ENCODE measurements around the gene LTA. TPM values are rescaled to one million over a fixed set of nuclear protein-coding genes. Genes with fewer than 3 reads are reported as not detected.

The LTA gene
- polyA plus RNA-seq, 1 of the 3 experiments (the other 2 are of a cell fraction) = not detected

DNA sequence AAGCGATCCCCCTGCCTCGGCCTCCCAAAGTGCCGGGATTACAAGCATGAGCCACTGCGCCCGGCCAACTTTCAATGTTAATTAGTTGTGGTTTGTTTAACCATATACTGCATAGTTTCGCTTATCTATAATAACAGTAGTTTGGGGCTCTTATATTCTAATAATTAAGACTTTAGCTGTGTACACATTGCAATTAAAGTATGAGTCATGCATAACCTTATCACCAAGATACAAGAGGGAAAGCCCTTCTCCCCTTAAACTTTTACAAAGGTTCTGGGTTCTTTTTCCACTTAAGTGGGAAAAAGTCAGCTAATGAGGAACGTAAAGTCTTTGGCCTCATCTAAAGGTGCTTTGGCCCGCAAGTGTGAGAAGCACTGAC lies 46.5 kb upstream of the LTA start:
- ChIA-PET POLR2A (interaction anchor here (0.6 kb wide), 1 partner anchor 127 kb away, joined by 4 read pairs; the partner anchor contains the start of gene BAG6), CTCF (interaction anchor here (1.2 to 1.4 kb wide), 2 partner anchors 31 to 73 kb away, joined by 3 to 5 read pairs; no protein-coding TSS in a partner anchor)
- no peaks in the 10 kb centered on the region for H3K9me2 ChIP-seq
- peaks cover 6 to 11% of the 10 kb centered on the region in 2 experiments for H3K36me3 ChIP-seq (replicated peaks in 1 of 2; ENCODE audit: control insufficient read depth in 1 of 2, insufficient read depth in 2 of 2, low read length in 1 of 2)
- 0 out of 2 replicates have a peak overlapping the region, but pooled peaks have one; percentile 12 for H3K9ac ChIP-seq
- H3K27me3 ChIP-seq (ENCODE audit: insufficient read depth) = no peaks in the 10 kb centered on the region
- no peaks in the 10 kb centered on the region for H3K9me3 ChIP-seq
- H3K27ac ChIP-seq (ENCODE audit: low read depth in 2 of 2, low read length in 1 of 2) = peak overlapping the region in 1 of 2 experiments; percentile 80; a peak in 2 of 4 replicates
- no peak for DNase-seq
- H3K4me1 ChIP-seq (ENCODE audit: control insufficient read depth in 1 of 2, insufficient read depth in 2 of 2, low read depth in 1 of 2, low read length in 1 of 2) = peaks cover 0 to 14% of the 10 kb centered on the region in 2 experiments; a peak in 2 of 4 replicates
- peaks cover 12% of the 10 kb centered on the region for H3F3A ChIP-seq (replicated peaks; ENCODE audit: insufficient read depth)
- peaks cover 7% of the 10 kb centered on the region; the same call in 1 of the 2 replicates for H4K20me1 ChIP-seq (ENCODE audit: insufficient read depth)
- peak overlapping the region; percentile 64; the same call in 1 of the 2 replicates for H3K4me2 ChIP-seq
- TF ChIP-seq TEAD4 (IDR thresholded peaks at IDR 0.05; ENCODE audit: borderline replicate concordance, insufficient read depth) (no peak), RXRA (IDR thresholded peaks at IDR 0.05; ENCODE audit: borderline replicate concordance, low read depth) (no peak), GATA2 (CRISPR knock-in tag; IDR thresholded peaks at IDR 0.05) (no peak), GABPA (IDR thresholded peaks at IDR 0.05; ENCODE audit: low read depth) (no peak), ELF1 (IDR thresholded peaks at IDR 0.05) (no peak), EZH2phosphoT487 (IDR thresholded peaks at IDR 0.05; ENCODE audit: borderline replicate concordance, low read depth) (no peak), FOXJ3 (CRISPR knock-in tag; IDR thresholded peaks at IDR 0.05) (no peak), MXI1 (IDR thresholded peaks at IDR 0.05; ENCODE audit: low read depth, low read length) (no peak), FOXM1 (IDR thresholded peaks at IDR 0.05; ENCODE audit: low read depth) (no peak), CHD2 (IDR thresholded peaks at IDR 0.05; ENCODE audit: low read length, partially characterized antibody) (no peak), FOSL2 (IDR thresholded peaks at IDR 0.05; ENCODE audit: borderline replicate concordance, low read depth) (no peak), SIN3A (IDR thresholded peaks at IDR 0.05; ENCODE audit: borderline replicate concordance, low read depth, low read length) (no peak), SMC3 (IDR thresholded peaks at IDR 0.05; ENCODE audit: low read depth, low read length) (no peak), RAD21 (IDR thresholded peaks at IDR 0.05; ENCODE audit: low read length) (no peak), NRF1 (IDR thresholded peaks at IDR 0.05; ENCODE audit: low read depth, low read length) (no peak)
- TF ChIP-seq, protein P1, sequence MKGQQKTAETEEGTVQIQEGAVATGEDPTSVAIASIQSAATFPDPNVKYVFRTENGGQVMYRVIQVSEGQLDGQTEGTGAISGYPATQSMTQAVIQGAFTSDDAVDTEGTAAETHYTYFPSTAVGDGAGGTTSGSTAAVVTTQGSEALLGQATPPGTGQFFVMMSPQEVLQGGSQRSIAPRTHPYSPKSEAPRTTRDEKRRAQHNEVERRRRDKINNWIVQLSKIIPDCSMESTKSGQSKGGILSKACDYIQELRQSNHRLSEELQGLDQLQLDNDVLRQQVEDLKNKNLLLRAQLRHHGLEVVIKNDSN (IDR thresholded peaks at IDR 0.05; ENCODE audit: borderline replicate concordance, low read depth) = no peak
- TF ChIP-seq, protein P2, sequence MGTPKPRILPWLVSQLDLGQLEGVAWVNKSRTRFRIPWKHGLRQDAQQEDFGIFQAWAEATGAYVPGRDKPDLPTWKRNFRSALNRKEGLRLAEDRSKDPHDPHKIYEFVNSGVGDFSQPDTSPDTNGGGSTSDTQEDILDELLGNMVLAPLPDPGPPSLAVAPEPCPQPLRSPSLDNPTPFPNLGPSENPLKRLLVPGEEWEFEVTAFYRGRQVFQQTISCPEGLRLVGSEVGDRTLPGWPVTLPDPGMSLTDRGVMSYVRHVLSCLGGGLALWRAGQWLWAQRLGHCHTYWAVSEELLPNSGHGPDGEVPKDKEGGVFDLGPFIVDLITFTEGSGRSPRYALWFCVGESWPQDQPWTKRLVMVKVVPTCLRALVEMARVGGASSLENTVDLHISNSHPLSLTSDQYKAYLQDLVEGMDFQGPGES (IDR thresholded peaks at IDR 0.05; ENCODE audit: low read depth, low read length) = no peak
- TF ChIP-seq, protein P3, sequence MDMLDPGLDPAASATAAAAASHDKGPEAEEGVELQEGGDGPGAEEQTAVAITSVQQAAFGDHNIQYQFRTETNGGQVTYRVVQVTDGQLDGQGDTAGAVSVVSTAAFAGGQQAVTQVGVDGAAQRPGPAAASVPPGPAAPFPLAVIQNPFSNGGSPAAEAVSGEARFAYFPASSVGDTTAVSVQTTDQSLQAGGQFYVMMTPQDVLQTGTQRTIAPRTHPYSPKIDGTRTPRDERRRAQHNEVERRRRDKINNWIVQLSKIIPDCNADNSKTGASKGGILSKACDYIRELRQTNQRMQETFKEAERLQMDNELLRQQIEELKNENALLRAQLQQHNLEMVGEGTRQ (IDR thresholded peaks at IDR 0.05; ENCODE audit: borderline replicate concordance, low read depth, low read length) = no peak
- TF ChIP-seq, protein P4, sequence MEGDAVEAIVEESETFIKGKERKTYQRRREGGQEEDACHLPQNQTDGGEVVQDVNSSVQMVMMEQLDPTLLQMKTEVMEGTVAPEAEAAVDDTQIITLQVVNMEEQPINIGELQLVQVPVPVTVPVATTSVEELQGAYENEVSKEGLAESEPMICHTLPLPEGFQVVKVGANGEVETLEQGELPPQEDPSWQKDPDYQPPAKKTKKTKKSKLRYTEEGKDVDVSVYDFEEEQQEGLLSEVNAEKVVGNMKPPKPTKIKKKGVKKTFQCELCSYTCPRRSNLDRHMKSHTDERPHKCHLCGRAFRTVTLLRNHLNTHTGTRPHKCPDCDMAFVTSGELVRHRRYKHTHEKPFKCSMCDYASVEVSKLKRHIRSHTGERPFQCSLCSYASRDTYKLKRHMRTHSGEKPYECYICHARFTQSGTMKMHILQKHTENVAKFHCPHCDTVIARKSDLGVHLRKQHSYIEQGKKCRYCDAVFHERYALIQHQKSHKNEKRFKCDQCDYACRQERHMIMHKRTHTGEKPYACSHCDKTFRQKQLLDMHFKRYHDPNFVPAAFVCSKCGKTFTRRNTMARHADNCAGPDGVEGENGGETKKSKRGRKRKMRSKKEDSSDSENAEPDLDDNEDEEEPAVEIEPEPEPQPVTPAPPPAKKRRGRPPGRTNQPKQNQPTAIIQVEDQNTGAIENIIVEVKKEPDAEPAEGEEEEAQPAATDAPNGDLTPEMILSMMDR (IDR thresholded peaks at IDR 0.05) = no peak
- TF ChIP-seq, protein P5, sequence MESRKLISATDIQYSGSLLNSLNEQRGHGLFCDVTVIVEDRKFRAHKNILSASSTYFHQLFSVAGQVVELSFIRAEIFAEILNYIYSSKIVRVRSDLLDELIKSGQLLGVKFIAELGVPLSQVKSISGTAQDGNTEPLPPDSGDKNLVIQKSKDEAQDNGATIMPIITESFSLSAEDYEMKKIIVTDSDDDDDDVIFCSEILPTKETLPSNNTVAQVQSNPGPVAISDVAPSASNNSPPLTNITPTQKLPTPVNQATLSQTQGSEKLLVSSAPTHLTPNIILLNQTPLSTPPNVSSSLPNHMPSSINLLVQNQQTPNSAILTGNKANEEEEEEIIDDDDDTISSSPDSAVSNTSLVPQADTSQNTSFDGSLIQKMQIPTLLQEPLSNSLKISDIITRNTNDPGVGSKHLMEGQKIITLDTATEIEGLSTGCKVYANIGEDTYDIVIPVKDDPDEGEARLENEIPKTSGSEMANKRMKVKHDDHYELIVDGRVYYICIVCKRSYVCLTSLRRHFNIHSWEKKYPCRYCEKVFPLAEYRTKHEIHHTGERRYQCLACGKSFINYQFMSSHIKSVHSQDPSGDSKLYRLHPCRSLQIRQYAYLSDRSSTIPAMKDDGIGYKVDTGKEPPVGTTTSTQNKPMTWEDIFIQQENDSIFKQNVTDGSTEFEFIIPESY (IDR thresholded peaks at IDR 0.05; ENCODE audit: borderline replicate concordance, low read depth) = no peak
- H3K4me3 ChIP-seq (ENCODE audit: low read depth in 2 of 2, low read length in 1 of 2) = no peak overlapping the region
- no peaks in the 10 kb centered on the region for H3K79me2 ChIP-seq (ENCODE audit: insufficient read depth)
- 0 out of 2 replicates have a peak overlapping the region, but pooled peaks have one; percentile 29 for H2AFZ ChIP-seq (ENCODE audit: low read depth)
- WGBS (ENCODE audit: low lambda C conversion rate) = 66% methylated on average over 8 of the region's 8 CpGs
